AG04449 (cell line): ENCODE measurements around the gene TNIP3.

Experiments
- CTCF ChIA-PET: fragments of 350-600 bp; formaldehyde crosslinking; extraction: SDS; loops from one replicate; lab custom pipeline; 2021; ENCODE audit warnings: antibody characterized with exemption; lab: Yijun Ruan, JAX
- POLR2A ChIA-PET: fragments of 400-600, 350-600 bp; formaldehyde crosslinking; extraction: SDS; loops from one replicate; lab custom pipeline; 2020; ENCODE audit warnings: antibody characterized with exemption, inconsistent platforms; lab: Yijun Ruan, JAX
- DNase-seq: peaks from one replicate; pipeline ENCODE4 v3.0.0-alpha.2; 2010; ENCODE audit warnings: low read depth, low spot score
- H3K4me3 ChIP-seq: 2 replicates; pipeline ENCODE4 v1.5.1; 2011; ENCODE audit warnings: low read depth, mild to moderate bottlenecking, control low read depth, low read length
- CTCF ChIP-seq: IDR thresholded peaks from one replicate; pipeline ENCODE4 v1.5.1; 2011; ENCODE audit warnings: mild to moderate bottlenecking, moderate library complexity, low read length, control low read depth, inconsistent platforms; ENCODE audit not compliant: insufficient read depth; ENCODE audit errors: missing control alignments

The TNIP3 gene

DNA sequence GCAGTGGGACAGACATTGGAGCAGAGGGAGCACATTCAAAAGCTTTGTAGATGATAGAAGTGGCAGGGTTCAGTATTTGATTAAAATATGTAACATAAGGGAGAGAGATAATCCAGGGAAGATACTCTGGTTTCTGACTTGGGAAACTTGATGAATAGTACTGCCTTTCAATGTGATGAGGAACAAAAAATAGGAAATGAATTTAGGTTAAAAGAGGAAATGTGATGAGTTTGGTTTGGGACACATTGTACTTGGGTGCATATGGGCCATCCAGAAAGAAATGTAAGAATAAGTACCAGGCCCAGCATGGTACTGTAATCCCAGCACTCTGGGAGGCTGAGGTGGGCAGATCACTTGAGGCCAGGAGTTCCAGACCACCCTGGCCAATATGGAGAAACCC, 70.9 kb downstream of the TNIP3 start:
- no peak for TF ChIP-seq CTCF
- H3K4me3 ChIP-seq = no peak overlapping the region
- CTCF ChIA-PET = interaction anchor here (1.3 to 1.5 kb wide), 2 partner anchors 19 to 99 kb away, joined by 3 to 4 read pairs; no protein-coding TSS in a partner anchor
- DNase-seq = no peak
- POLR2A ChIA-PET = no interaction called here

DNA sequence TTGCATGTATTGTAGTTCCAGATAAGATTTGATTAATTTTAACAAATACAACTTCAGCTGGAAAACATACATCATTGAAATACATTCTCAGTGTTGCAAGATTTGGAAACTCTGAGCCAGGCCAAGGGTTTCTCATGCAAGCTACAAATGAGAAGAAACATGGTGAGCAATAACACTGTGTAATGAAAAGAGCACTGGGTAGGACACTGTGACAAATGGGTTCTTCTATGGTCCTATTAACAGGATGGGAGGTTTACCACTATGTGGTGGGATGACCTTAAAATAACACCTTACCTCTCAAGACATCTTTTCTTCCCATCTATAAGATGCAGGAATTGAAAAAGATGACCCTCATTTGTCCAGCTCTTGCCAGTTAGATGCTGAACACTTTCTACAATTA, 72.2 kb downstream of the TNIP3 start:
- no peak overlapping the region for H3K4me3 ChIP-seq
- ChIA-PET POLR2A (no interaction called here), CTCF (interaction anchor here (1.2 to 1.5 kb wide), 2 partner anchors 101 to 943 kb away, joined by 3 to 4 read pairs; no protein-coding TSS in a partner anchor)
- DNase-seq = no peak
- TF ChIP-seq CTCF = no peak

GRCh38 chr4:121088867-121089266, 75.3 kb downstream of the TNIP3 start:
- POLR2A ChIA-PET = no interaction called here

More at GRCh38 chr4:121088867-121089266, 75.3 kb downstream of the TNIP3 start:
- CTCF ChIA-PET = no interaction called here
- TF ChIP-seq CTCF = no peak
- DNase-seq = no peak
- no peak overlapping the region for H3K4me3 ChIP-seq
